ENCODE data around the gene NPHP4. TPM values are rescaled to one million over a fixed set of nuclear protein-coding genes. Genes with fewer than 3 reads are reported as not detected.

NPHP4 gene
- total RNA-seq, 1 donor from 2014 or later, result 12.8 TPM

GRCh38 chr1:5822726-5823125 lies 169.5 kb downstream of the NPHP4 start:
- no peaks in the 10 kb centered on the region for H3K4me1 Mint-ChIP-seq (ENCODE audit: unreplicated experiment)
- no peak for DNase-seq (ENCODE audit: extremely low spot score, unreplicated experiment)
- H3K27ac Mint-ChIP-seq (ENCODE audit: unreplicated experiment), result no peak overlapping the region
- no peak for TF ChIP-seq CTCF (IDR thresholded peaks at IDR 0.05)
- H3K9me3 Mint-ChIP-seq (ENCODE audit: unreplicated experiment), result peaks cover 17% of the 10 kb centered on the region
- H3K36me3 Mint-ChIP-seq (ENCODE audit: unreplicated experiment), result no peaks in the 10 kb centered on the region
- no peaks in the 10 kb centered on the region for H3K27me3 Mint-ChIP-seq (ENCODE audit: unreplicated experiment)
- no peak overlapping the region for H3K4me3 Mint-ChIP-seq (ENCODE audit: unreplicated experiment)

GRCh38 chr1:5822266-5822665 lies 170.0 kb downstream of the NPHP4 start:
- H3K27ac Mint-ChIP-seq (ENCODE audit: unreplicated experiment), result no peak overlapping the region
- H3K36me3 Mint-ChIP-seq (ENCODE audit: unreplicated experiment), result no peaks in the 10 kb centered on the region
- DNase-seq (ENCODE audit: extremely low spot score, unreplicated experiment), result no peak
- H3K4me1 Mint-ChIP-seq (ENCODE audit: unreplicated experiment), result no peaks in the 10 kb centered on the region
- H3K4me3 Mint-ChIP-seq (ENCODE audit: unreplicated experiment), result no peak overlapping the region
- no peaks in the 10 kb centered on the region for H3K27me3 Mint-ChIP-seq (ENCODE audit: unreplicated experiment)
- TF ChIP-seq CTCF (IDR thresholded peaks at IDR 0.05), result no peak
- H3K9me3 Mint-ChIP-seq (ENCODE audit: unreplicated experiment), result peaks cover 17% of the 10 kb centered on the region

- TF ChIP-seq CTCF (IDR thresholded peaks at IDR 0.05), result no peak
- Mint-ChIP-seq H3K4me1 (ENCODE audit: unreplicated experiment) (no peaks in the 10 kb centered on the region), H3K27ac (ENCODE audit: unreplicated experiment) (no peak overlapping the region), H3K27me3 (ENCODE audit: unreplicated experiment) (no peaks in the 10 kb centered on the region), H3K9me3 (ENCODE audit: unreplicated experiment) (peaks cover 17% of the 10 kb centered on the region), H3K4me3 (ENCODE audit: unreplicated experiment) (no peak overlapping the region), H3K36me3 (ENCODE audit: unreplicated experiment) (no peaks in the 10 kb centered on the region)
- DNase-seq (ENCODE audit: extremely low spot score, unreplicated experiment), result no peak
Observed at GRCh38 chr1:5821540-5822176, 170.6 kb downstream of the NPHP4 start.

- Mint-ChIP-seq H3K27ac (ENCODE audit: unreplicated experiment) (no peak overlapping the region), H3K9me3 (ENCODE audit: unreplicated experiment) (peaks cover 10% of the 10 kb centered on the region), H3K4me3 (ENCODE audit: unreplicated experiment) (no peak overlapping the region), H3K36me3 (ENCODE audit: unreplicated experiment) (no peaks in the 10 kb centered on the region), H3K27me3 (ENCODE audit: unreplicated experiment) (no peaks in the 10 kb centered on the region), H3K4me1 (ENCODE audit: unreplicated experiment) (no peaks in the 10 kb centered on the region)
- TF ChIP-seq CTCF (IDR thresholded peaks at IDR 0.05), result no peak
- no peak for DNase-seq (ENCODE audit: extremely low spot score, unreplicated experiment)
Observed at GRCh38 chr1:5820026-5820421, 172.2 kb downstream of the NPHP4 start.

- no peak for DNase-seq (ENCODE audit: extremely low spot score, unreplicated experiment)
- no peak for TF ChIP-seq CTCF (IDR thresholded peaks at IDR 0.05)
- no peak overlapping the region for H3K4me3 Mint-ChIP-seq (ENCODE audit: unreplicated experiment)
- no peaks in the 10 kb centered on the region for H3K4me1 Mint-ChIP-seq (ENCODE audit: unreplicated experiment)
- no peaks in the 10 kb centered on the region for H3K27me3 Mint-ChIP-seq (ENCODE audit: unreplicated experiment)
- no peak overlapping the region for H3K27ac Mint-ChIP-seq (ENCODE audit: unreplicated experiment)
- H3K9me3 Mint-ChIP-seq (ENCODE audit: unreplicated experiment), result peaks cover 10% of the 10 kb centered on the region
- H3K36me3 Mint-ChIP-seq (ENCODE audit: unreplicated experiment), result no peaks in the 10 kb centered on the region
Observed at GRCh38 chr1:5819391-5820025, 172.7 kb downstream of the NPHP4 start.
